Mesodermal cell (in vitro differentiated cells): Measurements from ENCODE around the gene DIP2B.

Source experiments
- H3K27ac ChIP-seq: 2 replicates; pipeline ENCODE4 v1.7.0; 2013; ENCODE audit warnings: mild to moderate bottlenecking, low read depth, low read length, moderate library complexity; ENCODE audit not compliant: severe bottlenecking
- H3K36me3 ChIP-seq: 2 replicates; pipeline ENCODE4 v1.7.1; 2013; ENCODE audit warnings: mild to moderate bottlenecking, low read length, moderate library complexity; ENCODE audit not compliant: control insufficient read depth, insufficient read depth
- H3K4me1 ChIP-seq: one replicate; pipeline ENCODE4 v1.7.1; 2013; ENCODE audit warnings: mild to moderate bottlenecking, low read length; ENCODE audit not compliant: insufficient read depth, control insufficient read depth, poor library complexity, severe bottlenecking
- H3K4me3 ChIP-seq: 2 replicates; pipeline ENCODE4 v1.7.0; 2013; ENCODE audit warnings: low read length, control low read depth, mild to moderate bottlenecking; ENCODE audit not compliant: insufficient read depth, poor library complexity, severe bottlenecking; ENCODE audit errors: extremely low read depth
- H3K9me3 ChIP-seq: 2 replicates; pipeline ENCODE4 v1.7.1; 2013; ENCODE audit warnings: mild to moderate bottlenecking, low read length, moderate library complexity; ENCODE audit not compliant: control insufficient read depth
- WGBS, 2 experiments: methylation state at CpG; one replicate each; pipeline ENCODE4 v1.1.5; 2013; ENCODE audit warnings: missing lambda C conversion rate in 2 of 2; ENCODE audit not compliant: insufficient coverage in 2 of 2; 5-methylcytosine and 5-hydroxymethylcytosine counted together

DIP2B gene

DNA sequence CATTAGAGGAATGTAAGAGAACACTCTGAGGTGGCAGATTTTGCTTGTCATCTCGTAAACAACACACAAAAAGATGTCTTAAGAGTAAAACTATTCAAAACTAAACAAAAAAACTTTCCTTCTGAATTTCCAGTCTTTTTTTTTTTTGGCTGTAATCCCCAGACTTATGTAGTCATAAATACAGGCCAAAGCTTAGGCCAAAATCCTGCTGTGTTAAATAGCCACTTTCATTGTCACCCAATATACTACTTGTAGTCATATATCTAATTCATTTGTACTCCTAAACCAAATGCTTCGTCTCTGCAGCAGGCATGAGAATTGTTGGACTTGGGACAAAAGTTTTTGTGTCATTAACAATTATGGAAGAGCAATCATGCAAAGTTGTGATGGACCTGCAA lies 155.6 kb downstream of the DIP2B start:
- WGBS, 2 experiments = 100% methylated on average over 1 of the region's 2 CpGs; no CpG with 5 or more reads in 1 of the 2 experiments
- Histone ChIP-seq H3K9me3 (no peaks in the 10 kb centered on the region), H3K36me3 (peaks cover 22% of the 10 kb centered on the region), H3K4me1 (no peaks in the 10 kb centered on the region), H3K4me3 (no peak overlapping the region), H3K27ac (no peak overlapping the region)

DNA sequence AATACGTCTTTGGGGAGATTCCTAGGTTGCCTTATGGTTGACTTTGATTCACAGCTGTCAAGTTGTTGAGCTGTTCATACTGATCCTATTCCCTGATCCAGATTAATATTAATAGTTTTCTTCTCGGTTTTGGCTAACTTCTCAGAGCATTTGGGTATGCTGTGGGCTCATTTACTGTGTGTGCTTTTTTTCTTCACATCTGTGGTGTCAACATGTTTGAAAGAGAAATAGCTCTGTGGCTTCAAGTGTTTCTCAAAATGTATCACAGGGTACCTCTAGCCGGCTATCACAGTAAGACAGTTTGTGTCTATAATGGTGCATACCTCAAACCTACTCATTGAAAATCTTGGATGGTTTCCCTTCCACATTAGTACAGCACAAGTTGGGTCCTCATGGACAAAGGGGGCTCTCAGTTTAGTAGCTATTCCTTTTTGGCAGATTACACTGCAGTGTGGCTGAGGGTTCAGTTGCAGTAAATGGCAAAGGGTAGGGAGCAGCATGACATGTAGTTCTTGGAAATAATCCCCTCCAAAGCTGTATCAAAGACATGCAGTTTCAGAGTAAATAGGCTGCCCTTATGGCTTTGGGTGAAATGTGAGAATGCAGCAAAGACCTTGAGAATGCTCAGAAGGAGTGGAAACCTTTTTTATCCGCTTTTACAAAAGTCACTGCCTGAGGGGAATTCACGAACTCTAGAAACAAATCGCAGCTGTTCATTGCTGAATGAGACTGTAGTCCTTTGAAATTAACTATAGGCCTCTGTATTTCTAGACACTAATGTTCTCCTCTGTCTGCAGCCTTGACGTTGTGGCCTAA lies 156.7 kb downstream of the DIP2B start:
- Histone ChIP-seq H3K9me3 (no peaks in the 10 kb centered on the region), H3K36me3 (peaks cover 22% of the 10 kb centered on the region), H3K4me3 (no peak overlapping the region), H3K4me1 (no peaks in the 10 kb centered on the region), H3K27ac (peak overlapping the region; percentile 12)
- WGBS, 2 experiments = 69 to 100% methylated on average over 2 to 4 of the region's 7 CpGs

DNA sequence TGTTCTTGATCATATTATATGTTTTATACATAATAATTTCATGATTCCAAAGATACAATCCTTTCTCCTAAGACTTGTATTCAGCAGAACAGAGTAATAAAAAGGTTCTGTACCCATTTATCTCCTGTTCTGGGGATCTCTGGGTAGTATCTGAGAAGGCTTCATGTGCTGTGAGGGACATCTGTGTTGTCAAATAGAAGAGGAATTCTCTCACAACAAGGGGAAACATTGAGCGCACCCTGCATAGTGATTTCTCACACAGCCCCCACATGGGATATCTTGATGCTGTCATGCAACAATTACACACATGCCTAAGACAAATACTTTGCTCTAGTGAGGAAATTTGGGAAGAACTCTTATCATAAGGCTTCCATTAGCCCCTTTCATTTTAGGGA lies 157.3 kb downstream of the DIP2B start:
- H3K27ac ChIP-seq = no peak overlapping the region

DNA sequence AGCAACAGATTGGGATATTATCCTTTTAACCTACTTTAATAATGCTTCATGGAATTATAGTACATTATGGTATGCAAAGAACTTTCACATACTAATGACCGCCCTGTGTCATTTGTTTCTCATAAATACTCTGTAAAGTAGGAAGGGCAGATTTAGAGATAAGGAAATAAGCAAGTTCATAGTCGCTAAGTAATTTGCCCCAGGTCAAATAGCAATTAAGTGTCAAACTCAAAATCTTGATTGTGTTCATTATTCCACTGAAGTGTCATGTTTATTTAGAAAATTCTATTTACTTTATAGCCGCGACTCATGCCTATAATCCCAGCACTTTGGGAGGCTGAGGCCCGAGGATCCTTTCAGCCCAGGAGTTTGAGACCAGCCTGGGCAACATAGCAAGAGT lies 160.4 kb downstream of the DIP2B start:
- H3K4me1 ChIP-seq = no peaks in the 10 kb centered on the region
- 100% methylated on average over 1 of the region's 5 CpGs for whole genome bisulfite sequencing, 2 experiments
- no peak overlapping the region for H3K27ac ChIP-seq
- no peak overlapping the region for H3K4me3 ChIP-seq
- H3K9me3 ChIP-seq = no peaks in the 10 kb centered on the region
- peaks cover 19% of the 10 kb centered on the region for H3K36me3 ChIP-seq

More for the DNA sequence above, 157.3 kb downstream of the DIP2B start:
- Histone ChIP-seq H3K36me3 (peaks cover 22% of the 10 kb centered on the region), H3K4me3 (no peak overlapping the region), H3K4me1 (no peaks in the 10 kb centered on the region), H3K9me3 (no peaks in the 10 kb centered on the region)
- WGBS, 2 experiments = no CpG with 5 or more reads among the region's 1 CpG

DNA sequence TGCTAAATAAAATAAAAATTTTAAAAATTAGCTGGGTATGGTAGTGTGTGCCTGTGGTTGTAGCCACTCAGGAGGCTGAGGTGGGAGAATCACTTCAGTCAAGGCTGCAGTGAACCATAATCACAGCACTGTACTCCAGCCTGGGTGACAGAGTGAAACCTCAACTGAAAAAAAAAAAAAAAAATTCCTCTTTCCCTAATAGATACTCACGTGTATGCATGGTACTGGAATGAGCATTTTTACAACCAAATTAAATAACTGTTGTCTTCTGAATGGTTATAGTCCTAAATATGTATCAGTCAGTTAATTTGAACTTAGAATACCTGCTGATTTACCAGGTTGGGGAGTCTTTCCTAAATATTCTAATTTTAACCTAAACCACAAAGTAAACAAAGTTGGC lies 160.8 kb downstream of the DIP2B start:
- H3K27ac ChIP-seq = no peak overlapping the region

DNA sequence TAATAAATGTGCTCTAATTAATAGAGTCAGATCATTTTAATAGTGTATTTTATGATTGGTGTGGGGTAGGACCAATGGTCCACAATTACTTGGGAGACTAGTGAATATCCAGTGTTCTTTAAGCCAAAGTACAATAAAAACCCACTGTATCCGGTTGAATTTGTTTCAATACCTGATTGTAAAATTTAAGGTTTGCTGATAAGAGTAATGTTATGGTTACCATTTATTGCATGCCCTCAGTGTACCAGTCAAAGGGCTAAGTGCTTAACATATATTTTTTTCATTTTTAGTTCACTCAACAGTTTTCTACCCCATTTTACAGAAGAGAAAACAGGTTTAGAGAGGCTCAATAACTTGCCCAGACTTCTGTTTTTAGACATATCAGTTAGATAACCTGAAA lies 161.2 kb downstream of the DIP2B start:
- no CpG with 5 or more reads among the region's 1 CpG for WGBS, 2 experiments

More for the DNA sequence above, 160.8 kb downstream of the DIP2B start:
- peaks cover 14% of the 10 kb centered on the region for H3K36me3 ChIP-seq
- H3K4me1 ChIP-seq = no peaks in the 10 kb centered on the region
- H3K9me3 ChIP-seq = no peaks in the 10 kb centered on the region
- no peak overlapping the region for H3K4me3 ChIP-seq
- WGBS, 2 experiments = no CpG with 5 or more reads among the region's 1 CpG

DNA sequence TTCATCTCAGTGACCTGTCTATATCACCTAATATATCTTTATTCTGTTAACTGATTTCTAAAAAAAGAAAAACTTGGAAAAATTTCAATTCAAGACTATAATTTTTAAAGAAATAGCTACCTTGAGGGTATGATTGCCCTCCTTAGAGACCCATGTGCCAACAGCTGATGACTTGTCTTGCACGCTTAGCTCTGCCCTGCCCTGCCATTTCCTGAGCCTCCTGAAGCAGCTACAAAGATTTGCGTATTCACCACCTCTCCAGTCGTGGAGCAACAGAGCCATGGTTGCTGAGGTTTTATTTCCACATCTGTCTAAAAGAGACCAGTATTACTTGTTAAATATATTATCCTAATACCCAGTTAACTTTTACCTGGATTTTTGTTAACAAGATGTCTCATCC lies 167.4 kb downstream of the DIP2B start:
- Histone ChIP-seq H3K9me3 (no peaks in the 10 kb centered on the region), H3K27ac (no peak overlapping the region), H3K4me3 (no peak overlapping the region), H3K36me3 (peaks cover 42% of the 10 kb centered on the region), H3K4me1 (no peaks in the 10 kb centered on the region)
- WGBS, 2 experiments = 84 to 100% methylated on average over 1 to 2 of the region's 3 CpGs

More for the DNA sequence above, 161.2 kb downstream of the DIP2B start:
- Histone ChIP-seq H3K4me1 (no peaks in the 10 kb centered on the region), H3K36me3 (peaks cover 12% of the 10 kb centered on the region), H3K27ac (no peak overlapping the region), H3K4me3 (no peak overlapping the region), H3K9me3 (no peaks in the 10 kb centered on the region)

DNA sequence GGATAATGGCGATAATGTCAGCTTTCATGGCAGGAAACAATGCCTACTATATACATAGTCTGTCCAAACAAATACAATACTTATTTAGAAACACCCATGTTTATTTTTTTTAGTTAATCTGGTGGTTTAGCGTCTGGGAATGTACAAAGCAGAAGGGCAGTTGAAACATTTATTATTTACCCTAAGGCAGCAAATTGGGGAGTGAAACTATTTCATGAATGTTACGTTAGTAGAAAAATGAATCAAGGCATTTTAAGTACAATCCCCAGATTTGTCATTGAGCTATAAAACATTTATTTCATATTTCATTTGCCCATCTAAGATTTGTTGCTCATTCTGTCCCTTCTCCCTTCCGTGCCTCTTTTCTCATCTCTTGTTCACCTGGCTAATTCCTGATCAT lies 172.0 kb downstream of the DIP2B start:
- Histone ChIP-seq H3K27ac (no peak overlapping the region), H3K4me1 (no peaks in the 10 kb centered on the region), H3K4me3 (no peak overlapping the region), H3K36me3 (peaks cover 73% of the 10 kb centered on the region), H3K9me3 (no peaks in the 10 kb centered on the region)
- 91 to 96% methylated on average over 1 to 2 of the region's 4 CpGs for WGBS, 2 experiments

DNA sequence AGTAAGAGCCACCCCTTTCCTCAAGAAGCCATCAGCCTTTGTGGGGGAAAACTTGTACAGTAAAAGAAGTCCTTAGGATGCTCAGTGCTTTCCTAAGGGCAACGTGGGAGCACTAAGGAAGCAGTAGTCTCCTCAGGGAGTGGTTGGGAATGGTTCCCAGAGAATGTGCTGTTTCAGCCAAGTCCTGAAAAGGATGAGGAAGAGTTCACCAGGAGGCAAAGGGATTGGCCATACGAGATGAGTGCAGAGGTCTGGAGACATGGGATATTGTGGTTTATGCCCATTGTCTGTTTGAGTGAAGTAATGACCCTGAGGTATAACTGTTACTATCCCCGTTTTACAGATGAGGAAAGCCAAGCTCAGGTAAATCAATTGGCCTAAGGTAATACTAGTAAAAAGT lies 173.1 kb downstream of the DIP2B start:
- H3K9me3 ChIP-seq = no peaks in the 10 kb centered on the region
- no peaks in the 10 kb centered on the region for H3K4me1 ChIP-seq
- H3K4me3 ChIP-seq = no peak overlapping the region
- 85 to 90% methylated on average over 2 of the region's 3 CpGs for WGBS, 2 experiments
- no peak overlapping the region for H3K27ac ChIP-seq
- peaks cover 79% of the 10 kb centered on the region for H3K36me3 ChIP-seq

DNA sequence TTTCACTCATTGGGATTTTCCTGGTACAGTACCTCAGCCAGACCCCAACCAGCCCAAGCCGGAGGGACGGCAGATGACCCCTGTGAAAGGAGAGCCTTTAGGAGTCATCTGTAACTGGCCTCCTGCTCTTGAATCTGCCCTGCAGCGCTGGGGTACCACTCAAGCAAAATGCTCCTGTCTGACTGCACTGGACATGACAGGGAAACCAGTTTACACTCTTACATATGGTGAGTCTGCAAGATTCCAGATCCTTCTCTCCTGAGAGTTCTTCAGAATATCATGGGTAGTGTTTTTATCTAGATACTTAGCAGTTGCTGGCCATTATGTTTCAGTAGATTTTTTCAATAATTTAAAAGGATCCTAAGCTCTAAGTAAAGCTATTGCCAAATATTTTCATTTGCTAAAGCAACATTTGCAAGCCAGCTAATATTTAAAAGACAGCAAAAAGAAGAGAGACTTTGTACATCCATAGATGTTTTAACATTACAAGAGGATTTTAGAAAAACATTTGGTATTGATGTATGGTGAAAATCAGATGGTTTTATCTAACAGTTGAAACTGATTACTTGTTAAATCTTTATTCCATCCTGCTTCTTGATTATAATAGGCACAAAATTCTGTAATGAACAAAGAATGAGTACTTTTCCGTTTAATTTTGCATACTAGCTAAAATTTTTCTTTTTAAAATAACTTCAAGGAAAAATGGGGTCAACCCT lies 174.0 kb downstream of the DIP2B start:
- H3K36me3 ChIP-seq = peaks cover 82% of the 10 kb centered on the region
- no peak overlapping the region for H3K27ac ChIP-seq
- WGBS, 2 experiments = 94 to 96% methylated on average over 3 of the region's 4 CpGs
- H3K4me3 ChIP-seq = no peak overlapping the region
- no peaks in the 10 kb centered on the region for H3K9me3 ChIP-seq
- H3K4me1 ChIP-seq = no peaks in the 10 kb centered on the region

DNA sequence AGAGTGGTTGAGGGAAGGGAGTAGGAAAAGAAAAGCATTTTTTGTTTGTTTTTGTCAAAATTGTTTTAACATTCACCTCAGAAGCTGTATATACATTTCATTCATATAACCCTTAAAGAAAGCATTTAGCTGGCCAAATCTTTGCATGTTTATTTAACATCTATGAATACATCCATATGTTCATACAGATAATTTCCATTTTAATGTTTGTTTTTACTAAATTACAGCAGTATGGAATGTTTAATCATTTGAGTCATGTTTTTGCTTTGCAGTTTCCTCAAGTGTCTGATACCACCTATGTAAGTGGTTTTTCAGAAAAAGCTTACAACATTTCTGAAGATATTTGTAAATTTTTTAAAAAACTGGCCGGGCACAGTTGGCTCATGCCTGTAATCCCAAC lies 174.8 kb downstream of the DIP2B start:
- WGBS, 2 experiments = 90 to 100% methylated on average over 1 of the region's 1 CpG
- peaks cover 82% of the 10 kb centered on the region for H3K36me3 ChIP-seq

More for the DNA sequence above, 174.8 kb downstream of the DIP2B start:
- Histone ChIP-seq H3K9me3 (no peaks in the 10 kb centered on the region), H3K4me3 (no peak overlapping the region), H3K27ac (no peak overlapping the region), H3K4me1 (no peaks in the 10 kb centered on the region)
